GM12878 (cell line): ENCODE results near the gene DCP1A. TPM values are rescaled to one million over a fixed set of nuclear protein-coding genes. Genes with fewer than 3 reads are reported as not detected.

Experiments used
- ATAC-seq: fragments of 200-7000 bp; cut with Tn5 transposase; 3 replicates; pipeline ENCODE4 v1.9.1; 2020; ENCODE audit warnings: mild to moderate bottlenecking, moderate library complexity
- BruUV-seq: library from RNA; stranded (reverse); fragments of 400-500 nt; replicated peaks from 2 replicates; lab custom pipeline; 2021; lab: Mats Ljungman, UMichigan
- CTCF ChIA-PET: fragments of 300-600 bp; sonication (Branson Sonifier 250); formaldehyde crosslinking; extraction: SDS; loops from one replicate; lab custom pipeline; 2021; ENCODE audit warnings: inconsistent platforms; lab: Yijun Ruan, JAX
- POLR2A ChIA-PET: fragments of 350-600 bp; formaldehyde crosslinking; extraction: SDS; loops from one replicate; lab custom pipeline; 2021; ENCODE audit warnings: inconsistent platforms; lab: Charles Lee
- RAD21 ChIA-PET: fragments of 300-600 bp; sonication (Branson Sonifier 250); formaldehyde crosslinking; loops from one replicate; lab custom pipeline; 2023; ENCODE audit warnings: antibody characterized with exemption; ENCODE audit not compliant: unreplicated experiment; lab: Charles Lee
- SMC1A ChIA-PET: fragments of 300-600 bp; sonication (Branson Sonifier 250); formaldehyde crosslinking; loops from one replicate; lab custom pipeline; 2023; ENCODE audit not compliant: unreplicated experiment, uncharacterized antibody; lab: Charles Lee
- DNase-seq: peaks from one replicate; pipeline ENCODE4 v3.0.0-alpha.2; 2011; ENCODE audit warnings: low read depth, low spot score
- FAIRE-seq: peaks from 3 replicates; lab custom pipeline; 2011; peaks lifted over from hg19 to GRCh38; lab: Jason Lieb, UNC
- H2AFZ ChIP-seq: 2 replicates; pipeline ENCODE4 v1.6.0; 2011; ENCODE audit warnings: low read depth, low read length, control low read depth; ENCODE audit not compliant: control insufficient read depth
- H3K27ac ChIP-seq: 2 replicates; pipeline ENCODE4 v1.5.1; 2011; ENCODE audit warnings: control low read depth; ENCODE audit not compliant: control insufficient read depth, insufficient read depth
- H3K27me3 ChIP-seq, 2 experiments: replicated peaks in 1 of 2; 2 replicates each; pipeline versions ENCODE4 v1.6.0 to v1.6.1; 2011; ENCODE audit warnings: low read length in 1 of 2; ENCODE audit not compliant: control insufficient read depth in 2 of 2, insufficient read depth in 2 of 2
- H3K36me3 ChIP-seq, 2 experiments: 2 replicates each; pipeline ENCODE4 v1.5.1; 2011; ENCODE audit warnings: low read length in 1 of 2; ENCODE audit not compliant: control insufficient read depth in 2 of 2, insufficient read depth in 2 of 2
- H3K4me1 ChIP-seq: 2 replicates; pipeline ENCODE4 v1.6.1; 2011; ENCODE audit warnings: mild to moderate bottlenecking, low read length, moderate library complexity, mixed read lengths; ENCODE audit not compliant: control insufficient read depth, insufficient read depth
- H3K4me2 ChIP-seq: 2 replicates; pipeline ENCODE4 v1.6.0; 2011; ENCODE audit warnings: control low read depth; ENCODE audit not compliant: control insufficient read depth, insufficient read depth
- H3K4me3 ChIP-seq: fragments of 200-600 bp; sonication (generic); 2 replicates; pipeline ENCODE4 v1.5.1; 2016
- H3K79me2 ChIP-seq: 2 replicates; pipeline ENCODE4 v1.6.0; 2011; ENCODE audit warnings: low read length; ENCODE audit not compliant: control insufficient read depth, insufficient read depth
- H3K9ac ChIP-seq: 2 replicates; pipeline ENCODE4 v1.8.0; 2011; ENCODE audit warnings: low read length, control low read depth, mixed read lengths; ENCODE audit not compliant: control insufficient read depth, insufficient read depth
- H3K9me3 ChIP-seq: replicated peaks from 3 replicates; pipeline ENCODE4 v1.5.1; 2011; ENCODE audit warnings: mild to moderate bottlenecking, low read length; ENCODE audit not compliant: control insufficient read depth, insufficient read depth
- H4K20me1 ChIP-seq: 2 replicates; pipeline ENCODE4 v1.6.0; 2011; ENCODE audit not compliant: control insufficient read depth, insufficient read depth
- BMI1 ChIP-seq: fragments of 450-650 bp; IDR thresholded peaks from 2 replicates; pipeline ENCODE4 v1.6.1; 2016; ENCODE audit warnings: mild to moderate bottlenecking, moderate library complexity, borderline replicate concordance
- GABPA ChIP-seq: IDR thresholded peaks from 2 replicates; pipeline ENCODE4 v1.6.1; 2014; ENCODE audit warnings: antibody characterized with exemption, low read depth, mild to moderate bottlenecking, inconsistent platforms
- RFX5 ChIP-seq: IDR thresholded peaks from 2 replicates; pipeline ENCODE4 v1.6.1; 2011; ENCODE audit warnings: low read depth, low read length, improper control_type of control experiment
- SIX5 ChIP-seq: IDR thresholded peaks from 2 replicates; pipeline ENCODE4 v1.6.1; 2011; ENCODE audit warnings: mild to moderate bottlenecking, low read depth, low read length, moderate library complexity; ENCODE audit not compliant: severe bottlenecking
- SKIL ChIP-seq: fragments of 450-650 bp; IDR thresholded peaks from 2 replicates; pipeline ENCODE4 v1.6.1; 2017; ENCODE audit warnings: mild to moderate bottlenecking, low read depth, inconsistent platforms; ENCODE audit not compliant: poor library complexity, severe bottlenecking
- SMAD5 ChIP-seq: IDR thresholded peaks from 2 replicates; pipeline ENCODE4 v1.6.1; 2016; ENCODE audit warnings: antibody characterized with exemption, low read depth
- SMARCA5 ChIP-seq: fragments of 450-650 bp; IDR thresholded peaks from 2 replicates; pipeline ENCODE4 v1.6.1; 2017; ENCODE audit warnings: mild to moderate bottlenecking
- WRNIP1 ChIP-seq: IDR thresholded peaks from 2 replicates; pipeline ENCODE4 v1.6.1; 2011; ENCODE audit warnings: low read depth, low read length, improper control_type of control experiment, borderline replicate concordance
- ZBTB11 ChIP-seq: fragments of 450-650 bp; formaldehyde crosslinking; IDR thresholded peaks from 2 replicates; pipeline ENCODE4 v1.5.0; 2022; ENCODE audit warnings: mild to moderate bottlenecking, missing genetic modification characterization
- ZBTB4 ChIP-seq: fragments of 450-650 bp; formaldehyde crosslinking; IDR thresholded peaks from 2 replicates; pipeline ENCODE4 v1.4.0; 2022; ENCODE audit warnings: mild to moderate bottlenecking, moderate library complexity
- WGBS: methylation state at CpG from one replicate; pipeline ENCODE4 v1.1.6; 2016; ENCODE audit warnings: low lambda C conversion rate; ENCODE audit not compliant: insufficient replicate concordance, insufficient coverage; ENCODE audit errors: missing lambda C conversion rate; 5-methylcytosine and 5-hydroxymethylcytosine counted together
- in situ Hi-C: fragments of 300-500 bp; cut with MboI; formaldehyde crosslinking; loops from 9 replicates; pipeline ENCODE4 v1.14.3; 2018; ENCODE audit warnings: mixed read lengths
- intact Hi-C: fragments of 100-400 bp; cut with micrococcal nuclease; formaldehyde crosslinking; loops from one replicate; pipeline ENCODE4 v1.14.2; 2022; ENCODE audit not compliant: unreplicated experiment
- polyA plus RNA-seq, 11 experiments: library from polyadenylated mRNA; depleted of rRNA in 4 of 11; unstranded in 6 of 11; stranded (reverse) in 5 of 11; fragments of >200 nt; fragmentation: Nextera tagmentation in 4 of 11; fragmentation: Illumina TruSeq in 1 of 11; extraction: Ambion mirVana in 4 of 11; extraction: Trizol in 1 of 11; gene quantifications; 1 replicate in 1 of 11; 2 replicates in 10 of 11; pipeline versions ENCODE4 v1.2.1 to v1.2.3, GENCODE V29; 2011 to 2016; ENCODE audit warnings: inconsistent platforms in 2 of 11, missing spikeins in 2 of 11, low read depth in 1 of 11
- total RNA-seq, 4 experiments: library from RNA; depleted of rRNA in 3 of 4; stranded (reverse); fragments of >200 nt in 3 of 4; fragmentation: Illumina TruSeq in 1 of 4; extraction: Trizol in 1 of 4; gene quantifications; 2 replicates each; pipeline versions ENCODE4 v1.2.1 to v1.2.3, GENCODE V29; 2013 to 2021

DCP1A gene
- total and polyA plus RNA-seq, 10 of the 15 experiments (the other 5 are each of a cell fraction or from before 2014, with no cell fraction given): 12.5 to 34.6 (median 16.3) TPM

DNA sequence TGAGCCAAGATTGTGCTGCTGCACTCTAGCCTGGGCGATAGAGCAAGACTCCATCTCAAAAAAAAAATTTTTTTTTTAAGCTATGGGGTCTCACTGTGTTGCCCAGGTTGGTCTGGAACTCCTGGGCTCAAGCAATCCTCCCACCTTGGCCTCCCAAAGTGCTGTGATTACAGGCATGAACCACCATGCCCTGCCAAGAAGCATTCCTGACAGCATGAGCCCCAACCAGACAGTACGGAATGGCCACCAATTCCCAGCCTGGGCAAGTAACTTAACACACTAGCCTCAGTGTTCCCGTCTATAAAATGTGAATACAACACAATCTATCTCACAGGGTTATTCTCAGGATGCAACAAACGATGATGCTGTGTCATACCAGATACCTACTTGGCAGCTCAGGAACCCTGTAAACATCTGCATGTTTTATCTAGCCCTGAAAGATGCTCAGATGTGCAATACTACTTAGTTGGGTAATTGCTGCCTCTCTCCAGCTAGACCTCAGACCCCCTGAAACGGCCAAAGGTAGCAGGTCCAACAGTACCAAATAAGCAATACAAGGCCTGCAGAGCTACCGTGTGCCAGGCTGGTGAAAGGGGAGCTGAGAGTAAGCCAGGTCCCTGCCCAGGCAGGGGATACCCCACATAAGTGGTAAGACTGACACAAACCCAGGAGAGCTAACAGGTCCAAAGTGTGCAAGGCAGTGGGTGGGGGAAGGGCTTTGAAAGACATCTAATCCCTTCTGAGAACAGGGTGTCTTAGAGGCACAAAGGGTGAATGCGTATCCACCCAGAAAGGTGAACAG is 93.4 kb downstream of the DCP1A start:
- ChIA-PET RAD21 (interaction anchor here (0.7 to 1.4 kb wide), 2 partner anchors 9 to 144 kb away, joined by 3 read pairs; no protein-coding TSS in a partner anchor), CTCF (interaction anchor here (0.7 to 2.2 kb wide), 5 partner anchors 22 to 139 kb away, joined by 3 to 12 read pairs (median 3); partner anchors contain the start of gene DCP1A), POLR2A (interaction anchor here (0.6 to 1.6 kb wide), 2 partner anchors 94 to 138 kb away, joined by 3 to 6 read pairs; partner anchors contain the start of gene DCP1A), SMC1A (interaction anchor here (1.4 to 2.5 kb wide), 4 partner anchors 12 to 55 kb away, joined by 3 to 5 read pairs (median 3); no protein-coding TSS in a partner anchor)
- Histone ChIP-seq H4K20me1 (peaks cover 11% of the 10 kb centered on the region), H3K36me3 (no peaks in the 10 kb centered on the region), H2AFZ (no peak overlapping the region), H3K9ac (peak overlapping the region; percentile 93), H3K4me3 (peak overlapping the region; percentile 92), H3K4me1 (peaks cover 32% of the 10 kb centered on the region), H3K4me2 (peak overlapping the region; percentile 99), H3K27me3 (no peaks in the 10 kb centered on the region), H3K27ac (peak overlapping the region; percentile 79), H3K79me2 (peaks cover 65% of the 10 kb centered on the region), H3K9me3 (no peaks in the 10 kb centered on the region)
- in situ Hi-C loops: no loop called here
- intact Hi-C loops: no loop called here
- DNase-seq: no peak
- FAIRE-seq: no peak
- BruUV-seq: TSS peak; percentile 51
- WGBS: 14% methylated on average over 7 of the region's 7 CpGs
- TF ChIP-seq SKIL (no peak), SMAD5 (no peak), GABPA (no peak), ZBTB4 (CRISPR knock-in tag) (no peak), SIX5 (no peak), ZBTB11 (CRISPR knock-in tag) (no peak), BMI1 (no peak), WRNIP1 (no peak), RFX5 (no peak), SMARCA5 (no peak)
- ATAC-seq: no peak
